HG02610 (cell line): ENCODE results near the gene SSBP3.

ENCODE experiments used
- ATAC-seq: cut with Tn5 transposase; IDR thresholded peaks from one replicate; pipeline ENCODE4 v1.9.1; 2021; ENCODE audit warnings: mild to moderate bottlenecking, moderate library complexity; ENCODE audit not compliant: unreplicated experiment

The SSBP3 gene

GRCh38 chr1:54312796-54313316, 93.3 kb downstream of the SSBP3 start:
- no peak for ATAC-seq

- no peak for ATAC-seq
Measured at GRCh38 chr1:54311506-54311905, 94.7 kb downstream of the SSBP3 start.

DNA sequence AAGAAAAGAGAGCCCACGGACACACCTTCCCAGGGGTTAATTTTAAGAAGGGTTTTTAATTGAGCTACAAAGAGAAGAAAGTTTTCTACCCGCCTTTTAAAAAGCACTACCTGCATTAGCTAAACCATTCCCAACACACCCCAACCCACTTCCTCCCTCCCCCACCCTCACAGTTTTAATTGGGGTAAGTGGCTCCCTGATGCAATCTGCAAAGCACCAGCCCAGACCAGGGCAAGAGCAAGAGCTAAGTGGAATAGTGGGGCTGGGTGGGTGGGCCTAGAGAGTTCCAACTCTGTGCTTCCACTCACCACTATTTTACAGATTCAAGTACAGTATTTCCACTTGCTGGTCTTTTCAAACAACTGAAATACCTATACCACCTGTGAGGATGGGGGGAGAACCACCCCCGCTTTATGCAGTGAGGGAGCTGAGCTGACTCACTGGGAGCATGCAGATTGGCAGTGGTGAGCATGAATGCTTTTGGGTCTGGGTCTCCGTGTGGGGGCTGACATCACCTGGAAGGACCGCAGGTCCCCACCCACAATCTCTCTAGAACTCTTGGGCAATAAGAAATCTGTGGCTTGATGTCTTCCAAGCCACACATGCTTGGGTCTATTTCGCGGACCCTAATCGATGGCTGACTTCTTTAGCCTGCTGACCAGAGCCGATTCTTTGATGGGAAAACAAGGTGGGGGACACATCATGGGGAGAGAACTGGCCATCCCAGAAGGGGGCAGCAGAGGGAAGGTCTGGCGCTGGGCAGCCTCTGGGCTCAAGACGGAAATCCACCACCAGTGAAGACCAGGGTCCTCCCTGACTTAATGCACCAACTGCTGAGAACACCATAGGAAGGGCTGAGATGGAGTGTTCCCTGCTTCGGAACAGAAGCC, 95.5 kb downstream of the SSBP3 start:
- ATAC-seq, result no peak

DNA sequence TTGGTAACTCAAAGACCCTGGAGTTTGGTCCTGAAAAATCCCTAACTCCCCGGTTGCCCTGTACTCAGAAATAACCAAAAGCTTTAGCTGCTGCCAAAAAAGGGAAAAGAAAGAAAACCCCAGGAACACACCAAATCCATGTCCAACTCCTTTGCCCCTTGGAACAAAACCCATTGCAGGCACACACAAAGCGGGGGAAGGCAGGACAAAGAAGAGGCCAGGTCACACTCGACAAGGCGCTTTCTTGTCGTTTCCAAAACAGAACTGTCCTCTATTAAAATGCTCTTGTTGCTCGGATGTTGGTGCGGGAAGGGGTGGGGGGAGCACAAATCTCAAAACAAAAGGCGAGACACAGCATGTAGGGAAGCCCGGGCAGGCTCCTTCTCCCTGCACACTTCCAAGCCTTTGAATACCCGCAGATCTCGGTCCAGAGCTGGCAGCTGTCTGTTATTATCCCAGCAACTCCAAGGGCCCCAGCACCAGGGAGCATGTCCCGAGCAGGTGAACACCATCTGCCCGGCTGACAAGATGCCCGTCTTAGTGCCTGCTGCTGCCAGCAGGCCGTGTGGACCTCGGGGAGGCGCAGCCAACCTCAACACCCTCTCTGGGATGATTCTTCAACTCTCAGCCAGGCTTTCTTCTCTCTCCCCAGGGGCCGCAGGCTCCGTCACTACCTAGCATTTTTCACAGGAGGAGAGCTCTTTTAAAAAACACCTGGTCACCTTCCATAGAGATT, 96.4 kb downstream of the SSBP3 start:
- ATAC-seq, result no peak

DNA sequence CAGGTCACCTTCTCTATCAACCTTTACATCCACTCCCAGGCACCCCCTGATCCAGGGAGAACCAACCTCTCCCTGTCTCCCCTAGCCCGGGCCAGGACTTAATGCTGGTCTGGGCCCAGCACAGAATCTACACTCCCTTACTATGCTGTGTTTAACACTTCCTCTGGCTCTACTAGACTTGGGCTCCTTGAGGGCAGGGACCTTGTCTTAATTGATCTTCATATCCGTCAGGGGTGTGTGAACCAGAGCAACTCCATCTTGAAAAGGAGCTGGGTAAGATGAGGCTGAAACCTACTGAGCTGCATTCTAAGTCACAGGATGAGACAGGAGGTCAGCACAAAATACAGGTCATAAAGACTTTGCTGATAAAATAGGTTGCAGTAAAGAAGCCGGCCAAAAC, 98.9 kb downstream of the SSBP3 start:
- ATAC-seq, result no peak

- no peak for ATAC-seq
Measured at GRCh38 chr1:54305906-54306514, 100.2 kb downstream of the SSBP3 start.

DNA sequence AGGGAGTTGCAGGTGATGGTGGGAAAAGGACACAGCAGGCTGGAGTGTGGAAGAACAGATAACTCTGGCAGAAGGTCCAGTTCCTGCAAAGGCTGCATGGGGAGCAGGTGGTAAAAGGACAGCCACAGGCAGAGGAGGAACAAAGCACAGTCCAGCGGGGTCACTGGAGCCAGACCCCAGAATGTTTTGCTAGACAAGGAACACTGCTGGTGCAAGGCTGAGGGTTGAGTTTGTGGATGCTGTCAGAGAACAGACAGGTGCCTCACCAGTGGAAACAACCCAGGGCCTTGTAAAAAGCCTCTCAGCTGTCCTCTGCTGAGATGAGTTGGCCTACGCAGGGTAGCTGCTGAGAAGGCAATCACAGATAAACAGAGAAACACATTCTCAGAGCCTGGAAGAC, 101.7 kb downstream of the SSBP3 start:
- ATAC-seq, result no peak

GRCh38 chr1:54302951-54303843, 103.0 kb downstream of the SSBP3 start:
- ATAC-seq, result no peak

DNA sequence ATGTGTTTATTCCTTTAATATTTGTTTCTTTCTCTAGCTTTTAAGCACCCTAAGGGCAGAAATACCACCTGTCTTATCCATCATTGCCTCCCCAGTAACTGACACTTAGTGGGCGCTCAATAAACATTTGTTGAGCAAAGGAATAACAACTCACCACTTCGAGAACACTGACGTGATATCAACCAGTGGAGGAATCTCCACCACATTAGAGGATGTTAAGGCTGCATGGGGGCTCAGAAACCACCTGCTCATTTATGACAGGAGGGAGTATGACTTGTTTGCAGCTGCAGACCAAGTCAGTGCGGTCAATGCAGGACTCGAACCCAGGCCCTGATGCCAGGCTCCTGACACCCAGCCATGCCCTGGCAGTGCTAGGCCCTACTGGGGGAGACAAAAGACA, 103.6 kb downstream of the SSBP3 start:
- no peak for ATAC-seq

DNA sequence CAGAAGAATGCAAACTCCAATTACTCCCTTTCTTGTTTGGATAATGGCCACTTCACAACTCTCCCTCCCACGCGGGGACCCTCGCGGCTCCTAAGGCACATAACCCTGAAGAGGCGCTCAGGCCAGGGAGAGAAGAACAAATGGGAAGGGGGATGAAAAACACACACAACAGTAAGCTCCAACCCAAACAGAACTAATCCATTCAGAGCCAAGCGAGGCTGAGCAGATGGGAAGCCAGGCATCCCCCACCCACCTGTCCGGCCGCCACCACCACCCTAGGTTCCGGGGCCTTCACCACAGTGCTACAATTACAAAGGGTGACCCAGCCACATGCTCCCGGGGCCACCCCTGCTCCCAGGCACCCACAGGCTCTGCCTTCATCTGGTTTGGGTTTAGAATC, 104.7 kb downstream of the SSBP3 start:
- ATAC-seq, result no peak

DNA sequence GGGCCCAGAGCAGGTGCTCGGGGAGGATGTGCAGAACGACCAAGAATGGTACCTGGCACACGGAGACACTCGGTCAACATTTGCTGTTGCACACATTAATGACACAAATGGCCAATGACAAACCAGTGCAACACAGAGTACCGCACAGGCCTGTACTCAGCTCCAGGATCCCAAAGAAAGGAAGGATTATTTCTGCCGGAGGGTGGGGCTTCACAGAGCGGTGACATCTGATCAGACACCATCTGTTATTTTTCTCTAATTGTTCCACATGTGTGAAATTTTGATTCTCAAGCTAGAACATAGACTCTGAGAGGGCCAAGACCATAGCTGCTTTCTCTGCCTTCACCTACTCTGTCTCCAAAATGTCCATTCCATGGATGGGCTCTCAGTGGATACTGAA, 105.8 kb downstream of the SSBP3 start:
- no peak for ATAC-seq

DNA sequence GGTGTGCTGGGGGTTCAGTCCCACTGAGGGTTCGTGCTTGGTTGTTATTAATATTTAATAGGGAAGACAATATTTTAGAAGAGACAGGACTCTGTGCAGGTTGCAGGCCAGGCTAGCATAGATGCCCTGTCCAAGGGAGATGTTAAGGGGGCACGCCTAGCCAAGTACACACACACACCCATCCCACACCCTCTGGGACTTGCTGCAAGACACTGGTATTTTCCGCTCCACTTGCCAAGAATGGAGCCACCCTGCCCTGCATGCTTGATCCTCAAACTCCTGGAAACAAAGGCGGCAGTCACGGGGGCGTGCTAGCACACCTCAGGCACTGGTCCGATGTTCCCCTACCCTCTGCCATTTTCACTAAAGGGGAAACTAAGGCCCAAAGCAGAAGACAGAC, 107.2 kb downstream of the SSBP3 start:
- ATAC-seq, result no peak

DNA sequence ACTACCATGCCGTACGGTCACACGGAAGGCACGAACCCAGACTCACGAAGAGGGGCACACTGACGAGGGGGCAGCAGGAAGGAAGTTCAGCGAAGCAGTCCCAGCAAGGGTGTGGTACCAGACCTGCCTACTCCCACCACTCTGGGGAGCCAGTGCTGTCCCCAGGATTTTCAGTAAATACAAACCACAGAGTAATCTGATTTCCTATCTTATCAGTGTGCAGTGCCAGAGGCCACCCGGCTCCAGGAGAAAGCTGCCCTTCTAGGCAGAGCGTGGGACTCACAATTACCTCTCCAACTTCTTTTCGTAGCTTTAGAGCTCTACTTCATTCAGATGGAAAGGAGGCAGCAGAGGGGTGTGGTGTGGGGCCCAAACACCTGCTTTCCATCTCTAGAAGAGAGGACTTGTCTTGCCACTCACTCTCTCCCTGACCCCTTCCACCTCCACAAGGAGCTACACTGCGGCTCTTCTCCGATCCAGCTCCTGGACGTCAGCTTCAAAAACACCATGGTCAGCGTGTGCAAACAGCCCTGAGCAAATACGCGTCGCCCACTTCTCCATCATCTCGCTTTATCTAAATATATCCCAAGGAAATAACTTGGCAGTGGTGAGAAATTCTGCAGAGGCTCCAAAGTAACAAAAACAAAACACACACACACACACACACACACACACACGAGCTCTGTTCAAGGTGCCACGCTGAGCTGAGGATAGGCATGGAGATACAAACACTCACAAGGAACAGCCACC, 107.7 kb downstream of the SSBP3 start:
- ATAC-seq, result no peak

- ATAC-seq, result no peak
Measured at GRCh38 chr1:54297596-54298283, 108.5 kb downstream of the SSBP3 start.

DNA sequence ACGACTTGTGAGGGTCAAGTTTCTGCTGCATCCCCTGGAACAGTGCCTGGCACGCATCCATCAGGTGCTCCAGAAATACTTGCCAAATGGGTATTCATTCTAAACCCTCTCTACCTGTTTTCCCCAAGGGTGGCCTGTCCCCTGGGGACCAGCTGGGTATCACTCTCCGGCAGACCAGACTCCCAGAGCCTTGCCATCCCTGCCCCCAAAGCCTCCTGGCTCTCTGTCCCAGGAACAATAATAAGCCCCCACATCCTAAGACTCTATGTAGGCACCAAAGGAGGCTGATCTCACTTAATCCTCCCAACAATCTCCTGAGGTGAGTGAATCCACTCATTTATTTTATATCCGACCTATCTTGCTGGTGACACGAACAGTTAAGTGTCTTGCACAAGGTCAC, 109.5 kb downstream of the SSBP3 start:
- no peak for ATAC-seq

- no peak for ATAC-seq
Measured at GRCh38 chr1:54294887-54295286, 111.3 kb downstream of the SSBP3 start.

- no peak for ATAC-seq
Measured at GRCh38 chr1:54292002-54292911, 113.9 kb downstream of the SSBP3 start.

DNA sequence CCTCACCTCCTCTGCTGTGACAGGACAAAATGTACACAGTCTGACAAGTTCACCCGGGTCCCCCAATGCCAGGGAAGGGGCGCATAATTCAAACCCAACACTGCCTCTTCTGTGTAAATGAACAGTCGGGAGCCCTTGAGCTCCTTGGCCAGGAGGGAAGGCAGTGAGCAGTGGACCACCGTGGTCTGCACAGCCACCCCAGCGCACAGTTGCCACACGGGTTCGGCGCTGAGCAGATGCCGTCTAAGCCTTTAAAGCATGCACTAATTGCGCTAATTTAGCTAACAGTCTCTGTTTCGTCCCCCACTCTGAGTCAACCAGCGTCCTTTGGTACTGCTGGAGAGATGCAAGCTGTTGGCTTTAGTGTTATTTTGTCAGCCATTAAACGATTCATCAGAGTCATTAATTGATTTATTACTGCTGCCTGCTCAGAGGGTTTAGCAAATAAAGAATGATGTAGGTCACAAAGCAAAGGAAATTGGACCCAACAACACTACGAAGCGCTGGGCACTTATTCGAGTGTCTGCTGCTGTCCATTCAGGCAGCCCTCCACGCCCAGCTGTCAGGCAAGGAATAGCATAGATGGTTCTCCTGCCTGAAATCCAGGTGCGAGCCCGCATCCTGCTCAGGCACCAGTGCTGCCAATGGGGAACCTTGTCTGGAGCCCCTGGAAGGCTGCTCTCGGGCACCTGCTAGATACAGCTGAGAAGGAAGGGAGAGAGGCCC, 114.8 kb downstream of the SSBP3 start:
- no peak for ATAC-seq
